Keratinocyte (primary cell): Measurements from ENCODE around the gene SULT2B1. TPM values are rescaled to one million over a fixed set of nuclear protein-coding genes. Genes with fewer than 3 reads are reported as not detected.

ENCODE experiments used
- DNase-seq: peaks from one replicate; pipeline ENCODE4 v3.0.0-alpha.2; 2011; ENCODE audit warnings: low read depth, missing footprints, low spot score
- FAIRE-seq: peaks from 2 replicates; lab custom pipeline; 2011; peaks lifted over from hg19 to GRCh38; lab: Jason Lieb, UNC
- H2AFZ ChIP-seq: 2 replicates; pipeline ENCODE4 v1.6.0; 2012; ENCODE audit warnings: low read length, control low read depth, inconsistent platforms; ENCODE audit not compliant: control insufficient read depth
- H3K27ac ChIP-seq: 2 replicates; pipeline ENCODE4 v1.5.1; 2011; ENCODE audit warnings: low read length; ENCODE audit not compliant: control insufficient read depth, insufficient read depth
- H3K27me3 ChIP-seq: 3 replicates; pipeline ENCODE4 v1.6.0; 2011; ENCODE audit warnings: low read length; ENCODE audit not compliant: control insufficient read depth, insufficient read depth; ENCODE audit errors: extremely low read depth
- H3K36me3 ChIP-seq, 2 experiments: 2 replicates in 1 of 2; 3 replicates in 1 of 2; pipeline ENCODE4 v1.5.1; 2011; ENCODE audit warnings: low read length in 2 of 2, mild to moderate bottlenecking in 1 of 2; ENCODE audit not compliant: control insufficient read depth in 2 of 2, insufficient read depth in 2 of 2; ENCODE audit errors: extremely low read depth in 1 of 2
- H3K4me1 ChIP-seq: 3 replicates; pipeline ENCODE4 v1.5.1; 2011; ENCODE audit warnings: low read length; ENCODE audit not compliant: control insufficient read depth, insufficient read depth; ENCODE audit errors: extremely low read depth
- H3K4me2 ChIP-seq: 3 replicates; pipeline ENCODE4 v1.6.0; 2011; ENCODE audit warnings: low read depth, low read length; ENCODE audit not compliant: control insufficient read depth, insufficient read depth; ENCODE audit errors: extremely low read depth
- H3K4me3 ChIP-seq, 3 experiments: fragments of 200-600 bp in 1 of 3; sonication (generic) in 1 of 3; 2 replicates in 2 of 3; 3 replicates in 1 of 3; pipeline ENCODE4 v1.5.1; 2011 to 2016; ENCODE audit warnings: low read length in 3 of 3, mild to moderate bottlenecking in 3 of 3, control low read depth in 2 of 3, inconsistent platforms in 1 of 3, low read depth in 1 of 3, mixed read lengths in 1 of 3, mixed run types in 1 of 3, moderate library complexity in 1 of 3; ENCODE audit not compliant: control insufficient read depth in 2 of 3, insufficient read depth in 2 of 3; ENCODE audit errors: extremely low read depth in 1 of 3
- H3K79me2 ChIP-seq: 2 replicates; pipeline ENCODE4 v1.6.0; 2012; ENCODE audit warnings: low read length; ENCODE audit not compliant: control insufficient read depth, insufficient read depth
- H3K9ac ChIP-seq: 3 replicates; pipeline ENCODE4 v1.6.0; 2011; ENCODE audit warnings: low read length; ENCODE audit not compliant: control insufficient read depth, insufficient read depth; ENCODE audit errors: extremely low read depth
- H3K9me1 ChIP-seq: 3 replicates; pipeline ENCODE4 v1.6.0; 2011; ENCODE audit warnings: low read length; ENCODE audit not compliant: control insufficient read depth, insufficient read depth; ENCODE audit errors: extremely low read depth
- H3K9me3 ChIP-seq: 2 replicates; pipeline ENCODE4 v1.5.1; 2012; ENCODE audit warnings: low read depth, low read length; ENCODE audit not compliant: control insufficient read depth
- H4K20me1 ChIP-seq: 3 replicates; pipeline ENCODE4 v1.6.0; 2011; ENCODE audit warnings: low read length; ENCODE audit not compliant: control insufficient read depth, insufficient read depth; ENCODE audit errors: extremely low read depth
- EZH2 ChIP-seq: IDR thresholded peaks from one replicate; pipeline ENCODE4 v1.6.1; 2012; ENCODE audit warnings: inconsistent platforms, mild to moderate bottlenecking, low read length, moderate library complexity
- dilution Hi-C: fragments of 300-500 bp; cut with MboI; formaldehyde crosslinking; loops from one replicate; pipeline ENCODE4 v1.7.0; 2020; ENCODE audit warnings: low sequenced_read_pairs; ENCODE audit not compliant: extremely low pct_ligation_motif_present
- polyA plus RNA-seq, 5 experiments: library from polyadenylated mRNA; depleted of rRNA in 3 of 5; stranded (reverse) in 3 of 5; stranded (forward) in 1 of 5; unstranded in 1 of 5; fragments of >200 nt; gene quantifications; 1 replicate in 1 of 5; 2 replicates in 3 of 5; 3 replicates in 1 of 5; pipeline versions ENCODE4 v1.2.1 to v1.2.3, GENCODE V29; 2011 to 2012; ENCODE audit warnings: missing spikeins in 2 of 5, low read depth in 1 of 5, low replicate concordance in 1 of 5
- TF ChIP-seq, protein P1 (sequence below), 3 experiments: IDR thresholded peaks in 1 of 3; conservative IDR thresholded peaks in 1 of 3; optimal IDR thresholded peaks in 1 of 3; 2 replicates in 2 of 3; 3 replicates in 1 of 3; pipeline versions ENCODE3 to v1.5.1; 2011; ENCODE audit warnings: low read length in 3 of 3, mild to moderate bottlenecking in 3 of 3, moderate library complexity in 2 of 3, control low read depth in 1 of 3, inconsistent platforms in 1 of 3; ENCODE audit not compliant: insufficient read depth in 2 of 3; ENCODE audit errors: extremely low read depth in 1 of 3

SULT2B1 gene
- polyA plus RNA-seq, 1 donor (not counting 4 experiments of a cell fraction or from before 2014, with no cell fraction given) = 6.0 TPM

DNA sequence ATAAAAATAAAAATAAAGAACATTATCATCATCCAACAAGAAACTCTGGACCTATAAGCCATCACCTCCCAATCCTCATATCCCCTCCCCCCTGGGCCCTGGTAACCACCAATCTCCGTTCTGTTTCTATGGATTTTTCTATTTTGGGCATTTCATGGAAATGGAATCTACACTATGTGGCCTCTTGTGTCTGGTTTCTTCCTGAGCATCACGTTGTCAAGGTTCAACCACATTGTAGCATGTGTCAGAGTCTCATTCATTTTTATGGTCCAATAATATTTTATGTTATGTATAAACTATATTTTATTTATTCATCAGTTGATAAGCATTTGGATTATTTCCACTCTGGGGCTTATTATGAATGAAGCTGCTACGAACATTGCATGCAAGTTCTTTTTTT is 26.9 kb downstream of the SULT2B1 start:
- Histone ChIP-seq H3K4me1 (peaks cover 5% of the 10 kb centered on the region), H3K27me3 (no peaks in the 10 kb centered on the region), H3K27ac (no peak overlapping the region), H3K4me2 (no peak overlapping the region), H3K36me3 (no peaks in the 10 kb centered on the region), H4K20me1 (no peaks in the 10 kb centered on the region), H3K9ac (no peak overlapping the region), H3K79me2 (no peaks in the 10 kb centered on the region), H3K4me3 (no peak overlapping the region), H3K9me1 (no peaks in the 10 kb centered on the region), H2AFZ (no peak overlapping the region), H3K9me3 (no peaks in the 10 kb centered on the region)
- FAIRE-seq (no peak), DNase-seq (no peak)
- dilution Hi-C loops = no loop called here
- TF ChIP-seq, protein P1, sequence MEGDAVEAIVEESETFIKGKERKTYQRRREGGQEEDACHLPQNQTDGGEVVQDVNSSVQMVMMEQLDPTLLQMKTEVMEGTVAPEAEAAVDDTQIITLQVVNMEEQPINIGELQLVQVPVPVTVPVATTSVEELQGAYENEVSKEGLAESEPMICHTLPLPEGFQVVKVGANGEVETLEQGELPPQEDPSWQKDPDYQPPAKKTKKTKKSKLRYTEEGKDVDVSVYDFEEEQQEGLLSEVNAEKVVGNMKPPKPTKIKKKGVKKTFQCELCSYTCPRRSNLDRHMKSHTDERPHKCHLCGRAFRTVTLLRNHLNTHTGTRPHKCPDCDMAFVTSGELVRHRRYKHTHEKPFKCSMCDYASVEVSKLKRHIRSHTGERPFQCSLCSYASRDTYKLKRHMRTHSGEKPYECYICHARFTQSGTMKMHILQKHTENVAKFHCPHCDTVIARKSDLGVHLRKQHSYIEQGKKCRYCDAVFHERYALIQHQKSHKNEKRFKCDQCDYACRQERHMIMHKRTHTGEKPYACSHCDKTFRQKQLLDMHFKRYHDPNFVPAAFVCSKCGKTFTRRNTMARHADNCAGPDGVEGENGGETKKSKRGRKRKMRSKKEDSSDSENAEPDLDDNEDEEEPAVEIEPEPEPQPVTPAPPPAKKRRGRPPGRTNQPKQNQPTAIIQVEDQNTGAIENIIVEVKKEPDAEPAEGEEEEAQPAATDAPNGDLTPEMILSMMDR (optimal IDR thresholded peaks at IDR 0.05 in 1 of 3, IDR thresholded peaks at IDR 0.05 in 1 of 3, conservative IDR thresholded peaks at IDR 0.05 in 1 of 3; ENCODE audit: extremely low read depth in 1 of 3, insufficient read depth in 2 of 3, low read length in 3 of 3) = no peak
- TF ChIP-seq EZH2 = no peak

DNA sequence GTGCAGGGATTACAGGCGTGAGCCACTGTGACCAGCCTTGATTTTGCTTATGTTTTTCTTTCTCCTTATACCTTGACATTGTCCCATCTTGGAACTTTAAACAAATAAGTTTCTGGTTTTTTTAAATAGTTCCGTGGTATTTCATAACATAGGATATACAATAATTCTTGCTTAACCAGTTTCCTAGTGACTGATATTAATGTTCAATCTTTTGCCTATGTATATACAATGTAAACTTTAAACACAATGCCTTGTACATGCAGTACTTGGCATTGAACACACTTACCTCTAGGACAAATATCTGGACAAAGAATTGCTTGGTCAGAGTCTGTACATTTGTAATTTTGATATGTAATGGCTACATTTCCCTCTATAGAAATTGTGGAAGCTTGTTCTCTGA is 30.2 kb downstream of the SULT2B1 start:
- Histone ChIP-seq H3K9me3 (no peaks in the 10 kb centered on the region), H3K27ac (no peak overlapping the region), H3K27me3 (no peaks in the 10 kb centered on the region), H3K4me2 (no peak overlapping the region), H3K4me1 (peaks cover 4% of the 10 kb centered on the region), H3K9me1 (no peaks in the 10 kb centered on the region), H3K9ac (no peak overlapping the region), H4K20me1 (no peaks in the 10 kb centered on the region), H2AFZ (no peak overlapping the region), H3K79me2 (no peaks in the 10 kb centered on the region), H3K4me3 (no peak overlapping the region), H3K36me3 (no peaks in the 10 kb centered on the region)
- no peak for FAIRE-seq
- no peak for TF ChIP-seq EZH2
- TF ChIP-seq, protein P1 (optimal IDR thresholded peaks at IDR 0.05 in 1 of 3, IDR thresholded peaks at IDR 0.05 in 1 of 3, conservative IDR thresholded peaks at IDR 0.05 in 1 of 3; ENCODE audit: extremely low read depth in 1 of 3, insufficient read depth in 2 of 3, low read length in 3 of 3) = no peak
- DNase-seq = no peak
- dilution Hi-C loops = no loop called here
